ENCODE measurements around the gene PRND.
A peak's percentile ranks its signal among the peaks of the same experiment; 100 is the strongest.
"Not testable (repeated sequence)": the region's sequence is repeated elsewhere in the genome, so short reads cannot be mapped to it uniquely, and the experiment has no call there.

PRND gene

DNA sequence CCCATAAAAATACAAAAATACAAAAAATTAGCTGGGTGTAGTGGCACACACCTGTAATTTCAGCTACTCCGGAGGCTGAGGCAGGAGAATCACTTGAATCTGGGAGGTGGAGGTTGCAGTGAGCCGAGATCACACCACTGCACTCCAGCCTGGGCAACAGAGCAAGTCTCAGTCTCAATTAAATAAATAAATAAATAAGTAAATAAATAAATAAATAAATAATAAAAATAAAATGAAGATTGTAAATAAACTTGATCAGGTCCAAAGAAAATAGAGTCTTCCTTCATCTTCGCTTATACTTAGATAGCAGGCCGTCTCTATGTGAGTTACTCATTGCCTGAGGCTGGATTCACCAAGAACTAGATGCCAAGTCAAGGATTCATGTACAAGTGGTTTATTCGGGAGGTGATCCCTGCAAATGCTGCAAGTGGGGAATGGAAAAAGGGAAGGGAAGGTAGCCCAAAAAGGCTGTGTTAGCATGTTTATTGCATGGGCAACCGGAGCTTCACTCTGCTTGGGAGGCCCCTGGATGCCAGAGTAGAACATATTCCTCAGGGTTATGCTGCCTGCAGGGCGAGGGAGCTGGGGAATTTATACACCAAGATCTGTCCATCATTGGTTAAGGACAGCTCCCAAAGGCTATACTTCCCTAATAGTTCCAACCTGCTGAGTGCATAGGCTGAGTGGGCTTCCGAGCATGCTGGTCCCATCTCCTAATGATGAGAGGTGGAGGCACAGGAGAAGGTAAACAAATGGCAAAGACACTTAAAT, 16.3 kb downstream of the PRND start:
- DNase-seq (ENCODE audit: low spot score): no peak

DNA sequence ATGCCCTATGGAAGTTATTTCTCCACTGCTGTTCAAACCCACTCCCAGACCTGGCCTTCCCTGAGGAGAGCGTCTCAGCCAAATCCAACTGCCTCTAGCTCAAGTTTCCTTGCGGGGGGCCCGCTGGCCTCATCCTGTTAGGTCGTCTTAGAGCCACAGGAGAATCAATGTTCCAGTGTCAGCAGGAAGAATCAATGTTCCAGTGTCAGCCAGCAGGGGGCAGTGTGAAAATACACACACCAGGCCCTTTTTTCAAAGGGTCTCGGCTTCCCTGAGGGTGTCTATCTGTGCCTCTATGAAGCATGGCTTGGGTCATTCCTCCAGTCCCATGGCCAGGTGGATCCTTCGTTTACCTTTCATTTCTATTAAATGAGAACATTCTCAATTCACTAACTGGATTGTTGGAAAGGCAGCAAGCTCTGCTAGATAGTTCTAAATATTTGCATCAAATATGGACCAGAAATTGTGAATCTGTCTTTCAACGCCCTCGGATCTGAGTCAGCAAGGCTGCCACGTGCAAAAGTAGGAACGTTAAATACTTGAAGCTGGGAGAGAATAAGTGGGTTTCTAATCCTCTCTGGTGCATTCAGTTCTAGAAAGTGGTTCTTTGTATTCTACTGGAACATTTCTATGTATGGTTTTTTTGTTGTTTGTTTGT, 19.2 kb downstream of the PRND start:
- DNase-seq (ENCODE audit: low spot score): peak; percentile 39

DNA sequence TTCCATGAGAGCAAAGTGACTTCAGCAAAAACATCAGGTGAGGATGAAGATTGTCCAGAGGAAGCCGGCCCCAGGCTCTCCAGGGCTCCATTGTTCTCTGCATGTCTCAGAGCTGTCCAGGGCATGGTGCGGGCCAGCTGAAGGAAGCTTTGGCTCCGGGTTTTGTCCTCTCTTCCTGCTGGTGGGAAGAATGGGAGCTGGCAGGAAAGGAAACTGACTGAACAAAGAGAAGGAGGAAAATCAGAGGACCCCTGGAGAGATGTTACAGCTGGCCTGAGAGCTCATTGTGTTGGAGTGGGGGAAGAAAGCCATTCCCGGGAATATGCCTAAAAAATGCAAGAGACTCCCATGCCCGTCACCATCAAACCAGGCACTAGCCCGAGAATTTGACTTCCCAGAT, 27.1 kb downstream of the PRND start:
- DNase-seq (ENCODE audit: low spot score): no peak

GRCh38 chr20:4749326-4749725, 27.6 kb downstream of the PRND start:
- no peak for DNase-seq (ENCODE audit: low spot score)

DNA sequence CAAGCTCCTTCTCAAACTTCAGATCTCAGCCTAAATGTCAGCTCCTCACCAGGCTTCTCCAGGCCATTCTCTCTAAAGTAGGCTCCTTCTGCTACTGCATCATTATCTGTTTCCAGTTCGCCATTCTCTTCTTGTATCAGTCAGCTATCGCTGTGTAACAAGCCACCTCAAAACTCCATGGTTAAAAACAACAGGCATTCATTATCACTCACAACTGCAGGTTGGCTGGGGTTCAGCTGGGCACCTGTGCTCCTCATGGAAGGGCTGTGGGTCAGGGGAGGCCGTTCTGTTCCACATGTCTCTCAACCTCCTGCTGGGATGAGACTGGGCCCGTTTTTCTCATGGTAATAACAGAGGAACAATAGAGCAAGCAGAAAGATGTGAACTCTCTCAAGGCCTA, 28.7 kb downstream of the PRND start:
- DNase-seq (ENCODE audit: low spot score): no peak

DNA sequence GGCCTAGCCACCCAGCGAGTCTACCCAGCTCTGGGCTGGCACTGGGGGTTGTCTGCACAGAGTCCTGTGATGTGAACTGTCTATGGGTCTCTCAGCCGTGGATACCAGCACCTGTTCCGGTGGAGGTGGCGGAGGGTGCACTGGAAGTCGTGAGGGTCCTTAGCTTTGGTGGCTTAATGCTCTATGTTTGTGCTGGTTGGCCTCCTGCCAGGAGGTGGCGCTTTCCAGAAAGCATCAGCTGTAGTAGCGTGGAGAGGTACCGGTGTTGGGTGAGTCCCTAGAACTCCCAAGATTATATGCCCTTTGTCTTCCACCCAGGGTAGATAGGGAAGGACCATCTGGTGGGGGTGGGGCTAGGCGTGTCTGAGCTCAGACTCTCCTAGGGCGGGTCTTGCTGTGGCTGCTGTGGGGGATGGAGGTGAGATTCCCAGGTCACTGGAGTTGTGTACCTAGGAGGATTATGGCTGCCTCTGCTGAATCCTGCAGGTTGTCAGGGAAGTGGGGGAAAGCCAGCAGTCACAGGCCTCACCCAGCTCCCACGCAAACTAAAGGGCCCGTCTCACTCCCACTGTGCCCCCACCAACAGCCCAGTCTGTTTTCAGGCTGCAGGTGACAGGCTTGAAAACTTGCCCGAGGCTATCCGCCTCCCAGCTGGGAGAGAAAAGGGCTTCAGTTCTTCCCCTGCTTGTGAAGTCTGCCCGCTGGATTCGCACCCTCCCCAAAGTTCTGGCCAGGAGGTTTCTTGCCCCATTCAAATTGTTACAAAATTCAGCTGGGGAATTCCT, 37.6 kb downstream of the PRND start:
- DNase-seq (ENCODE audit: low spot score): not testable (repeated sequence)

- no peak for DNase-seq (ENCODE audit: low spot score)
Observed at GRCh38 chr20:4763261-4763660, 41.6 kb downstream of the PRND start.

GRCh38 chr20:4763723-4764510, 42.2 kb downstream of the PRND start:
- no peak for DNase-seq (ENCODE audit: low spot score)

- no peak for DNase-seq (ENCODE audit: low spot score)
Observed at GRCh38 chr20:4764805-4765204, 43.1 kb downstream of the PRND start.

DNA sequence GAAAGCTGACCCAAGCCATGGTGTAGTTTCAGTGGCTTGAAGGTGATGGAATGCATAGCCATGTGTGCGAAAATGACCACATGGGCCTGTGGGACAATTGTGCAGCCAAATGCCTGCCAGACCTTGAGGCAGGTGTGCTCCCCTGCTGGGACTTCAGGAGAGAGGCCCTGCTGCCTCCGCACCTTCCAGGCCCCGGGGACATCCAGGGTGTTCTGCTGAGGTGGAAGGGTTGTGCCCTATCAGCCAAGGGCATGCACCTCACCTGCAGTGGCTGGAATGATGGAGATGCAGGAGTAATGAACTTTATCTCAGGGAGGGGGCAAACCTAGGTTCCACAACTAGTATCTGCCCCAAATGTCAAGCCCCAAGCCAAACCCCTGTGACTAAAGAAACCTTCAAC, 44.0 kb downstream of the PRND start:
- DNase-seq (ENCODE audit: low spot score): no peak

- DNase-seq (ENCODE audit: low spot score): no peak
Observed at GRCh38 chr20:4766631-4767030, 44.9 kb downstream of the PRND start.

- DNase-seq (ENCODE audit: low spot score): no peak
Observed at GRCh38 chr20:4767084-4767483, 45.4 kb downstream of the PRND start.

- DNase-seq (ENCODE audit: low spot score): no peak
Observed at GRCh38 chr20:4769328-4769727, 47.6 kb downstream of the PRND start.

DNA sequence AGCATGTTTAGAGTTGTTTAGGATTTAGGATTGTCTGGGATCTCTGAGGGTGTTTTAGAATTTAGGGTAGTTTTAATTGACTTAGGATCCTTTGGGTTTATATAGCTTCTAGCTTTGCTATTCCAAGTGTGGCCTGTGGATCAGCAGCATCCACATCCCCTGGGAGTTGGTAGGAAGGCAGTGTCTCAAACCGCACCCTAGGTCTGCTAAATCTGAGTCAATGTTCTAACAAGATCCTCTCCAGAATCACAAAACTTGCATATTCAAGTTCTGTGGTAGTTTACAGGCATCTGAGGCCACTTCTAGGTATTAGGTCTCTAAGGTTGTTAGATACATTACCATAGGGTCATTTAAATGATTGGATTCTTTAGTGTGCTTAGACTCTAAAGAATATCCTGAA, 48.3 kb downstream of the PRND start:
- DNase-seq (ENCODE audit: low spot score): no peak

GRCh38 chr20:4771004-4771403, 49.3 kb downstream of the PRND start:
- DNase-seq (ENCODE audit: low spot score): no peak

DNA sequence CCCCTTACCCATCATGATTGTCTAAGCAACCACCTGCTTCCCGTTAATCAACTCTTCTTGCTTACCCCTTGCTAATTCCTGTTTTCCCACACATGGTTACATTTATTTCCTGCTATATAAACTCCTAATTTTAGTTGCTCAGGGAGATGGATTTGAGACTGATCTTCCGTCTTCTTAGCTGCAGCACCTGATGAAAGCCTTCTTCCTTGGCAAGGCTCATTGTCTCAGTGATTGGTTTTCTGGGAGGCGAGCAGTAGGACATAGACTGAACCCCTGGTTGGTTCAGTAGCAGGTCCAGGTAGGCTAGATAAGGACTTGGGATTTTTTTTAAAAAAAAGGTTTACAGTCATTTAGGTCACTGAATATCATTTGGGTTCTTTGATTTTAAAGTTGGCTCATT, 50.4 kb downstream of the PRND start:
- DNase-seq (ENCODE audit: low spot score): no peak

- DNase-seq (ENCODE audit: low spot score): not testable (repeated sequence)
Observed at GRCh38 chr20:4773014-4773413, 51.3 kb downstream of the PRND start.

- no peak for DNase-seq (ENCODE audit: low spot score)
Observed at GRCh38 chr20:4773736-4774135, 52.0 kb downstream of the PRND start.

DNA sequence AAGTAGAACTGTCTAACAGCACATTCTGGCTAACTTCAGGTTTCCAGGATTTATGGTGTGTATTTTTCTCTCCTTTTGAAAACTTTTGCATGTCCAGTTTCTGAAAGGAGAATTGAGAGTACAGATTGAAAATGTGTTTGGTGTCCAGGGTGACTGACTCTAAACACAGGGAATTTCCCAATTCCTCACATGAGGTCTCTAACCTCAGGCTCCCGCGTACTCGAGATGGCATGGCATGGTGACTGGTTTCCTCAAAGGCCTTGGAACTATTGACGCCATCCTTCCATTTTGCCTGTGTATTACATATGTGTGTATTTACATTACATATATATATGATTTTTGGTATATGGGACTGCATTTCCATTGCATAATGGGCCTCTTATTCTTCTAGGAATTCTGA, 52.5 kb downstream of the PRND start:
- DNase-seq (ENCODE audit: low spot score): no peak

DNA sequence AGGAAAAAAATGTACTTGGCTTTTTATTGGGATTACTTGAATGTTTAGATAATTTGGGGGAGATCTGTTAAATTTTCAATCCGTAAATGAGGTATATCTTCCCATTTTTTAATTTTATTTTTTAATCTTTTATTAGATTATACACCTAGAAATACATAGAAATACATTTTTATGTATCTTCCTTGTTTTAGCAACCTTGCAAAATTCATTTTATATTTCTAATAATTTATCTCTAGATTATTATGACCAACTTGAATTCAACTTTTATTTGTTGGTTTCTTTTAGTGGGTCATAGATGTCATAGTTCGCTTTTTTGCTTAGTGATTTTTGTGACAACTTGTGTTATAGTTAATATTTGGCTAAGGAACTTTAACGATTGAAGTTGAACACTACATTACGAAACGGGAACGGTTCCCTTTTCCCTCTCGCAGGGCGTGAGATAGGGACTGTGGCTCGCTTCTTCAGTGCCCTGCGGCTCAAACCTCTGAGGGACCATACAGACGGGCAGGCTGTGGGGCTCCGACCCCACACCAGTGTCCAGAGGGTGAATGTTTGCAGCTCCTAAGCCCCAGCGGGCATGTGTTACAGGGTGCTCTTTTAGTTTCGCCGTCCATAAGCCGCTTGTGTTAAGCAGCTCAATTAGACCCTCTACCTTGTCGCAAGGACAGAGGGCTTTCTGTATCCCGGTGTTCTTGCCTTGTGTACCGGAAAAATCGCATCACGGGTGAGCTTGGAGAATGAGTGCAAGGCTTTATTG, 53.8 kb downstream of the PRND start:
- no peak for DNase-seq (ENCODE audit: low spot score)

DNA sequence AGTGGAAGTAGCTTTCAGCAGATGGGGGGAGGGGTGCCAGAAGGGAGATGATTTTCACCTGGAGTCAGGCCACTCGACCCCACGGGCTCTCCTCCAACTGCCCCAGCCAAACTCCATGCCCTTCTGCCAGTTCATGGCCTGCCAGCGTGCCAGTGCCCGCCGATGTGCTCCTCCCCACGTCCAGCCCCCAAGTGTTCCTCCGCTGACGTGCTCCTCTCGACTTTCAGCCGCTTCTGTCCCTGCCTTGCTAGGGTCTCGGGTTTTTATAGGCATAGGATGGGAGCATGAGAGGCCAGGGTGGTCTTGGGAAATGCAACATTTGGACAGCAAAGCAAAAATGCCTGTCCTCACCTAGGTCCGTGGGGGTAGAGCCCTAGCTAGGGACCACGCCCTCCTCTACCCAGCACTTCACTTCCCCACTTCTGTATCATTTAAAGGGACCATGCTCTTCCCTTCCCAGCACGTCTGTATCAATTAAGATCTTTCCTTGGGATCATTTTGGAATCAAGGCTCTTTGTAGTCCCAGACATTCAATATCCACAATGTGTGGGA, 54.4 kb downstream of the PRND start:
- DNase-seq (ENCODE audit: low spot score): peak; percentile 17

Data from cerebellar cortex (tissue), 1 donor.